ENCODE measurements around the gene OSBP. TPM values are rescaled to one million over a fixed set of nuclear protein-coding genes. Genes with fewer than 3 reads are reported as not detected.

The OSBP gene
- total RNA-seq, 1 donor from 2014 or later, result 40.5 TPM

DNA sequence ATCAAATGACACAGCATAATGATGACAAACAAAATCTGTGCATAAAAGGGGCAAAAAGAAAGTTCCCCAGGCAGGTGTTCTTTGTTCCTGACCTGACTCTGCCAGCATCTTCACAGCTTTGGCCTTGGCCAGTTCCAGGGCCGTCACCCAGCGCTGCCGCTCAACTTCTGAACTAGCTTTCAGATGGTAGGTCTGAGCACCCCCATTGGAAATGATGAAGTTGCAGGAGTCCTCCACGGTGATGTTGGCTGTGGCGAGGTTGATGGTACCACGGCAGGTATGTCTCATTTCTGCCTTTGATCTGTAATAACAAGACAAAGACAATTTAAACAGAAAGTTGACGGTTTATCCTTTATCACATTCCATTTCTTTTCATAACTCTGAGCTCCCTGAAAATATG, 5.3 kb downstream of the OSBP start:
- H3K27ac ChIP-seq, result no peak overlapping the region
- no peak for TF ChIP-seq POLR2AphosphoS5 (IDR thresholded peaks at IDR 0.05; ENCODE audit: insufficient read depth in 1 of 2, low read depth in 1 of 2)
- TF ChIP-seq, protein P1, sequence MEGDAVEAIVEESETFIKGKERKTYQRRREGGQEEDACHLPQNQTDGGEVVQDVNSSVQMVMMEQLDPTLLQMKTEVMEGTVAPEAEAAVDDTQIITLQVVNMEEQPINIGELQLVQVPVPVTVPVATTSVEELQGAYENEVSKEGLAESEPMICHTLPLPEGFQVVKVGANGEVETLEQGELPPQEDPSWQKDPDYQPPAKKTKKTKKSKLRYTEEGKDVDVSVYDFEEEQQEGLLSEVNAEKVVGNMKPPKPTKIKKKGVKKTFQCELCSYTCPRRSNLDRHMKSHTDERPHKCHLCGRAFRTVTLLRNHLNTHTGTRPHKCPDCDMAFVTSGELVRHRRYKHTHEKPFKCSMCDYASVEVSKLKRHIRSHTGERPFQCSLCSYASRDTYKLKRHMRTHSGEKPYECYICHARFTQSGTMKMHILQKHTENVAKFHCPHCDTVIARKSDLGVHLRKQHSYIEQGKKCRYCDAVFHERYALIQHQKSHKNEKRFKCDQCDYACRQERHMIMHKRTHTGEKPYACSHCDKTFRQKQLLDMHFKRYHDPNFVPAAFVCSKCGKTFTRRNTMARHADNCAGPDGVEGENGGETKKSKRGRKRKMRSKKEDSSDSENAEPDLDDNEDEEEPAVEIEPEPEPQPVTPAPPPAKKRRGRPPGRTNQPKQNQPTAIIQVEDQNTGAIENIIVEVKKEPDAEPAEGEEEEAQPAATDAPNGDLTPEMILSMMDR (IDR thresholded peaks at IDR 0.05), result no peak
- no peak for TF ChIP-seq POLR2A (IDR thresholded peaks at IDR 0.05)

DNA sequence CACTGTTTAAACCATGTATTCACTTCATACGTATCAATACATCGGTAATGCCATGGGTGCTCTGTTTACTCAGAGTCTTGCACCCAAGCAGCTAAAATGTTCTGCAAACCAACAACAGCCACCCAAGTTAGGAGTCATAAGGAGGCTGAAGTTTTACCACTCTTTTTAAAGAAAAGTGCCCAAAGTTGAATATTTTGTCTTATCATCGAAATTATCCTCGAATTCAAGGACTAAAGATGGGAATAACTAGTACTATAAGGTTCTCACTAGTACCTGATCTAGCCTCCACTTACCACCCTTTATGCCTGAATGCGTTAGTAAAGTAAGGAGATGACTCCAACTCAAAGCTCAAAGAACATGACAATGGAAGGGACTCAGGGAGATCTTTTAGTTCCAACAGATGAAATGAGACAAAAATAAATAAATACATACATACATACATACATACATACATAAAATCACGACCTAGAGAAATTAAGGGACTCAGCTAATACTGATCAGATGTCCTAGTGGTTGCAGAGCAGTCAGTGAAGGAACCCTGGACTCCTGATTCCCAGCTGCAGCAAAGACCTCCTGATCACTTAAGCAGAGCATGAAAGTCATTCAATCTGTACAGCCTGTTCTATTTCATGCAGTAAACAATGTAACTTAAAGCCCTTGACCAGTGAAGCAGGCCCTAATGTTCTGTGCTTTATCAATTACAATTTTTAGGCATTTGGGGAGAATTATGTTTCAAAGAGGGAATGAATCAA, 7.7 kb downstream of the OSBP start:
- TF ChIP-seq, protein P1 (IDR thresholded peaks at IDR 0.05), result no peak
- TF ChIP-seq POLR2AphosphoS5 (IDR thresholded peaks at IDR 0.05; ENCODE audit: insufficient read depth in 1 of 2, low read depth in 1 of 2) (no peak), POLR2A (IDR thresholded peaks at IDR 0.05) (no peak)
- Histone ChIP-seq H3K4me1 (peaks cover 21% of the 10 kb centered on the region), H3K9me3 (no peaks in the 10 kb centered on the region), H3K27ac (no peak overlapping the region), H3K27me3 (no peaks in the 10 kb centered on the region), H3K4me3 (no peak overlapping the region), H3K36me3 (peaks cover 0 to 69% of the 10 kb centered on the region in 2 donors)
- intact Hi-C loops (cut with DNase I), result no loop called here
- no peak for DNase-seq (ENCODE audit: extremely low spot score in 2 of 2)

More for the DNA sequence above, 5.3 kb downstream of the OSBP start:
- Histone ChIP-seq H3K9me3 (no peaks in the 10 kb centered on the region), H3K4me3 (no peak overlapping the region), H3K4me1 (peaks cover 42% of the 10 kb centered on the region), H3K27me3 (no peaks in the 10 kb centered on the region), H3K36me3 (peaks cover 0 to 50% of the 10 kb centered on the region in 2 donors)
- no peak for DNase-seq (ENCODE audit: extremely low spot score in 2 of 2)
- intact Hi-C loops (cut with DNase I), result loop anchor here (10.0 kb wide), 1 partner anchor 45 kb away; no protein-coding TSS in a partner anchor

DNA sequence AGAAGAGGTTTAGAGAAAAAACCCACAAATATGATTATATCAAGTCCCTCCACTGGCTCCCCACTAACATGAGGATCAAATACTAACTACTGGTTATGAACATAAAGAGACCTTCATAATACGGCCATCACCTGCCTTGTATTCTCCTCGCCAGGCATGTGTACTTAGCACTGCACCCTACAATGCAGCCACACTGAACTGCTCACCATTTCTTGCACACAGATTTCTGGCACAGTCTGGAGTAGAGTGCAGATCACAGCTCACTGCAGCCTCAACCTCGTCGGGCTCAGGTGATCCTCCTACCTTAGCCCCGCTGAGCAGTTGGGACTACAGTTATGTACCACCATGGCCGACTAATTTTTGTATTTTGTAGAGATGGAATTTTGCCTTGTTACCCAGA, 13.1 kb downstream of the OSBP start:
- no peak overlapping the region for H3K27ac ChIP-seq
- intact Hi-C loops (cut with DNase I), result no loop called here
- DNase-seq (ENCODE audit: extremely low spot score in 2 of 2), result no peak
- TF ChIP-seq POLR2A (IDR thresholded peaks at IDR 0.05) (no peak), POLR2AphosphoS5 (IDR thresholded peaks at IDR 0.05; ENCODE audit: insufficient read depth in 1 of 2, low read depth in 1 of 2) (no peak)
- TF ChIP-seq, protein P1 (IDR thresholded peaks at IDR 0.05), result no peak
- no peaks in the 10 kb centered on the region for H3K9me3 ChIP-seq
- H3K27me3 ChIP-seq, result no peaks in the 10 kb centered on the region
- H3K4me3 ChIP-seq, result no peak overlapping the region
- H3K4me1 ChIP-seq, result no peaks in the 10 kb centered on the region
- H3K36me3 ChIP-seq, result peaks cover 0 to 93% of the 10 kb centered on the region in 2 donors

DNA sequence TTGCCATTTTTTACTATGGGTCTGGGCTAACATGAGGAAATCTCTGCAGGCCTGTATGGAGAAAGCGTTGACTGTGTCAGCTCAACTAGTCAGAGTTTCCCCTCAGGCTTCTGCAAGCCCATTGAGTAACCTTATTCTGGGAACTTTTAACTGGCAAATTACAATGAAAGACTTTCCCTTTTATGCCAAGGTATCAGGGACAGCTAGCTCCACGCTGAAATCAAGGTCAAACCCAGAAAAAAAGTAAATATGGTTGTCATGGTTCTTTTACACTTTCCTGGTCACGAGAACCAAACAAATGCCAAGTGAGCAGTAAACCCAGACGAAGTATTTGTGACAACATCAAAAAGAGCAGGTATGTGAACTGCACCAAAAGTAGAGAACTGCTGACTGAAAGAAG, 13.8 kb downstream of the OSBP start:
- no peaks in the 10 kb centered on the region for H3K9me3 ChIP-seq
- no peaks in the 10 kb centered on the region for H3K27me3 ChIP-seq
- TF ChIP-seq, protein P1 (IDR thresholded peaks at IDR 0.05), result no peak
- intact Hi-C loops (cut with DNase I), result no loop called here
- no peak overlapping the region for H3K4me3 ChIP-seq
- H3K27ac ChIP-seq, result no peak overlapping the region
- H3K4me1 ChIP-seq, result no peaks in the 10 kb centered on the region
- DNase-seq (ENCODE audit: extremely low spot score in 2 of 2), result no peak
- H3K36me3 ChIP-seq, result peaks cover 0 to 90% of the 10 kb centered on the region in 2 donors

DNA sequence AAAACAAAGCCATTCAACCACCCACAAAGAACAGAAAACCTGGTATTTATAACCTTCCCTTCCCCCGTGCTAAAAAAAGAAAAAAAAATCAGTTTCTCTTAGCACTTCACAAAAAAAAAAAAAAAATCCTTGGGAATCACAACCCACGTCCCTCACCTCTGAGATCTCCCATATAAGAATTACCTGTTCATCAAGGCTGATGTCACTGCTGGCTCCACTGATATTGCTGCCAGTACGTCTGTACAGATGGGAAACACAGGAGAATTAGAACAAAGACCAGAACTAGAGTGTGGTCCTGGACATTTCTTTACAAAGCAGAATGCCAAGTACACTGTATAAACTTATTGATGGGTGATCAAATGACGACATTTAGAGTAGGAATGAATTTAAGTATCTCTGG, 14.9 kb downstream of the OSBP start:
- TF ChIP-seq POLR2AphosphoS5 (IDR thresholded peaks at IDR 0.05; ENCODE audit: insufficient read depth in 1 of 2, low read depth in 1 of 2) (no peak), POLR2A (IDR thresholded peaks at IDR 0.05) (no peak)
- TF ChIP-seq, protein P1 (IDR thresholded peaks at IDR 0.05), result no peak
- Histone ChIP-seq H3K27ac (no peak overlapping the region), H3K36me3 (peaks cover 0 to 86% of the 10 kb centered on the region in 2 donors), H3K4me1 (no peaks in the 10 kb centered on the region), H3K27me3 (no peaks in the 10 kb centered on the region), H3K4me3 (no peak overlapping the region), H3K9me3 (no peaks in the 10 kb centered on the region)
- intact Hi-C loops (cut with DNase I), result no loop called here
- DNase-seq (ENCODE audit: extremely low spot score in 2 of 2), result no peak
